Skeletal muscle satellite cell (primary cell): ENCODE measurements around the gene CAMLG. TPM values are rescaled to one million over a fixed set of nuclear protein-coding genes. Genes with fewer than 3 reads are reported as not detected.

Experiments
- H3K27me3 ChIP-seq: 2 replicates; pipeline ENCODE4 v1.7.0; 2013; ENCODE audit warnings: low read length; ENCODE audit not compliant: control insufficient read depth, insufficient read depth
- H3K36me3 ChIP-seq: 2 replicates; pipeline ENCODE4 v1.7.0; 2013; ENCODE audit warnings: mild to moderate bottlenecking, control low read depth, low read length; ENCODE audit not compliant: insufficient read depth
- H3K4me1 ChIP-seq: 2 replicates; pipeline ENCODE4 v1.7.0; 2013; ENCODE audit warnings: low read length; ENCODE audit not compliant: control insufficient read depth, insufficient read depth
- H3K4me2 ChIP-seq: 2 replicates; pipeline ENCODE4 v1.7.0; 2013; ENCODE audit warnings: mild to moderate bottlenecking, low read length
- H3K4me3 ChIP-seq: 2 replicates; pipeline ENCODE4 v1.7.0; 2013; ENCODE audit warnings: low read length
- H3K9ac ChIP-seq: 2 replicates; pipeline ENCODE4 v1.7.0; 2013; ENCODE audit warnings: mild to moderate bottlenecking, low read depth, low read length, moderate library complexity
- H3K9me3 ChIP-seq: replicated peaks from 2 replicates; pipeline ENCODE4 v1.7.0; 2013; ENCODE audit warnings: mild to moderate bottlenecking, control low read depth, low read length
- small RNA-seq: library from RNA; depleted of rRNA; stranded (forward); fragments of <200 nt; gene quantifications from one replicate; pipeline ENCODE3, GENCODE V24; 2012

CAMLG gene

DNA sequence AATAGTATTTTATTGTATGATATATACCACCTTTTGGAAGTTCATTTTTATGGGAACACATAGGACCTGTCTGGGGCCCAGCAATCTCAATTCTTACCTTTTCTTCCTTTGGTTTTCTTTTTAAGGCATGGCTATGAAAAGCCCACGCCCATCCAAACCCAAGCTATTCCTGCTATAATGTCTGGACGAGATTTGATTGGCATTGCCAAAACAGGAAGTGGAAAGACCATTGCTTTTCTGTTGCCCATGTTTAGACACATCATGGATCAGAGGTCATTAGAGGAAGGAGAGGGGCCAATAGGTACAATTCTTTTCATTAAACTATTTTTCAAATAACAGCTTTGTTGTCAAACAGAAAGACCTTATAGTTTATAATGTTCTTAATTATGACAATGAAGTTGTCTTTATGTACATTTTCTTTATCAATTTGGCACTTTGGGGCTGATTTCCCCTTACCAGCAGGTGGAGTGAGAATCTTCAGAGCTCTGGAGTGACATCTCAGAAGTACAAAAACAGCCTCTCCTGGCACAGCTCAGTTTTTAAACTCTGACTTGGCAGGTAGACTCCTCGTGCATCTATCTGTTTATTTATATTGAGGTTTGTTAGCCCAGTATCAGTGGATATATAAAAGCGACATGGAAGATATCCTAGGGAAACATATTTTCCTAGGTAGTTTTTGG, 46.0 kb downstream of the CAMLG start:
- Histone ChIP-seq H3K4me1 (no peaks in the 10 kb centered on the region), H3K9ac (no peak overlapping the region), H3K4me3 (no peak overlapping the region), H3K9me3 (no peaks in the 10 kb centered on the region), H3K27me3 (no peaks in the 10 kb centered on the region), H3K36me3 (peaks cover 65% of the 10 kb centered on the region), H3K4me2 (no peak overlapping the region)

DNA sequence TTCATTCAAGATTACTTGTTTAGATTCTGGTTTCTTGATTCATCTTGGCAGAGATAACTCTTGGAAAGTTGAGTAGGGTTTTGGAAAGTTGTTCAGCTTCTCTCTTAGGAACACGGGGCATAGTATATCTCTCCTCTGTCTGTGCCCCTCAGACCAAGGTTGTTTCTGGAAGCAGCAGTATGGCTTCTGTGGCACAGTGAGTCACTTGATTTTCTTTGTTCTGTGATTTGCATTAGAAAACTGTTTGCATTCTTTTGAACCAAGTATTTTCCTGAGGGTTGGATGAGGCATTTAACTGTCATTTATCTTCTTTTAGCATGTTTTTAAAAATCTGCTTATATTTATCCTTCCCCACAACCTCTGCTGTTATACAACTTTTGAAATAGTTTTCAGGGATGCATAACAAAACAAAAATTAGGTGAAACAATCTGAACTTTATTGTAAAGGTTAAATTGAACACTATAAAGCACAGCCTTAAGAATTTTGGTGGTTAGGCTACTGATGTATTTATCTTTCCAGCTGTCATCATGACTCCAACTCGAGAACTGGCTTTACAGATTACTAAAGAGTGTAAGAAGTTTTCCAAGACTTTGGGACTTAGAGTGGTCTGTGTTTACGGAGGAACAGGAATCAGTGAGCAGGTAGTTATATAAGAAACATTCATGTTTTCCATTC, 46.7 kb downstream of the CAMLG start:
- Histone ChIP-seq H3K4me1 (no peaks in the 10 kb centered on the region), H3K36me3 (peaks cover 70% of the 10 kb centered on the region), H3K4me3 (no peak overlapping the region), H3K4me2 (no peak overlapping the region), H3K9me3 (no peaks in the 10 kb centered on the region), H3K27me3 (no peaks in the 10 kb centered on the region), H3K9ac (no peak overlapping the region)

- H3K9me3 ChIP-seq, result no peaks in the 10 kb centered on the region
- H3K4me3 ChIP-seq, result no peak overlapping the region
- H3K4me2 ChIP-seq, result no peak overlapping the region
- no peaks in the 10 kb centered on the region for H3K4me1 ChIP-seq
- no peaks in the 10 kb centered on the region for H3K27me3 ChIP-seq
- H3K9ac ChIP-seq, result no peak overlapping the region
- H3K36me3 ChIP-seq, result peaks cover 74% of the 10 kb centered on the region
These were observed 49.3 kb downstream of the CAMLG start for GRCh38 chr5:134787692-134788091.

DNA sequence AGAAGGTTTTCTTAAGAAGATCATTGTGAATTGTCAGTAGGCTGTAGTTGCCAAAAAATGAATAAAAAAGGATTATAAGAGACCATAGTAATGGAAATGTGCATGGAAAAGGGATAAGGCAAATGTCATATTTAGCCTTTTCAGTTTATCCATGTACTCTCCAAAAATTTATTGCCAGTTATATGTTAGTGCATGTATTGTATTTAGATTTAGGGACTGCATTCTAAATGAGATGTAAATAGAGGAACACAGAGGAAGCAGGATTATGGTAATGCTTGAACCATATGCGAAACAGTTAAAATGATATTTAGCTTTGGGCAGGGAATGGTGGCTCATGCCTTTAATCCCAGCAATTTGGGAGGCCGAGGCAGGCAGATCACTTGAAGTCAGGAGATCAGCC, 53.2 kb downstream of the CAMLG start:
- H3K9me3 ChIP-seq, result no peaks in the 10 kb centered on the region
- H3K9ac ChIP-seq, result no peak overlapping the region
- H3K4me2 ChIP-seq, result no peak overlapping the region
- no peaks in the 10 kb centered on the region for H3K27me3 ChIP-seq
- H3K4me3 ChIP-seq, result no peak overlapping the region
- H3K36me3 ChIP-seq, result peaks cover 72% of the 10 kb centered on the region
- H3K4me1 ChIP-seq, result no peaks in the 10 kb centered on the region

GRCh38 chr5:134792286-134792685, 53.9 kb downstream of the CAMLG start:
- H3K27me3 ChIP-seq, result no peaks in the 10 kb centered on the region
- peaks cover 68% of the 10 kb centered on the region for H3K36me3 ChIP-seq
- H3K9me3 ChIP-seq, result no peaks in the 10 kb centered on the region

DNA sequence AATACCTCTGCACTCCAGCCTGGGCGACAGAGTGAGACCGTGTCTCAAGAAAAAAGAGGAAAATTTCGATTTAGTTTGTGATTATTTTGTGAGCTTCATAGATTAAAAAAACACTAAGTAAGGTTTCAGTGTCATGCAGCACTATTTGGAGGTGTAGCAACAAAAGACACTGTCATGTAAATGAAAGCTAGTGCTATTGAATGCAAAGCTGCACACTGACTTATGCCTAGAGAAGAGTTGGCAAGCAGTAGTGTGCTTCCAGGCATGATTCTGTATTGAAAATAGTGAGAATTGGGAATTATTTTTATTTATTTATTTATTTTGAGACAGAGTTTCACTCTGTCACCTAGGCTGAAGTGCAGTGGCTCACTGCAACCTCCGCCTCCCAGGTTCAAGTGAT, 54.8 kb downstream of the CAMLG start:
- H3K4me2 ChIP-seq, result no peak overlapping the region

More at GRCh38 chr5:134792286-134792685, 53.9 kb downstream of the CAMLG start:
- H3K4me3 ChIP-seq, result no peak overlapping the region
- no peak overlapping the region for H3K4me2 ChIP-seq
- H3K4me1 ChIP-seq, result no peaks in the 10 kb centered on the region
- no peak overlapping the region for H3K9ac ChIP-seq

GRCh38 chr5:134794082-134794481, 55.7 kb downstream of the CAMLG start:
- Histone ChIP-seq H3K4me1 (no peaks in the 10 kb centered on the region), H3K36me3 (peaks cover 75% of the 10 kb centered on the region), H3K9me3 (no peaks in the 10 kb centered on the region), H3K27me3 (no peaks in the 10 kb centered on the region), H3K4me2 (no peak overlapping the region), H3K9ac (no peak overlapping the region), H3K4me3 (no peak overlapping the region)

More for the DNA sequence above, 54.8 kb downstream of the CAMLG start:
- Histone ChIP-seq H3K9ac (no peak overlapping the region), H3K36me3 (peaks cover 69% of the 10 kb centered on the region), H3K4me1 (no peaks in the 10 kb centered on the region), H3K4me3 (no peak overlapping the region), H3K27me3 (no peaks in the 10 kb centered on the region), H3K9me3 (no peaks in the 10 kb centered on the region)

GRCh38 chr5:134794819-134795218, 56.5 kb downstream of the CAMLG start:
- peaks cover 70% of the 10 kb centered on the region for H3K36me3 ChIP-seq

DNA sequence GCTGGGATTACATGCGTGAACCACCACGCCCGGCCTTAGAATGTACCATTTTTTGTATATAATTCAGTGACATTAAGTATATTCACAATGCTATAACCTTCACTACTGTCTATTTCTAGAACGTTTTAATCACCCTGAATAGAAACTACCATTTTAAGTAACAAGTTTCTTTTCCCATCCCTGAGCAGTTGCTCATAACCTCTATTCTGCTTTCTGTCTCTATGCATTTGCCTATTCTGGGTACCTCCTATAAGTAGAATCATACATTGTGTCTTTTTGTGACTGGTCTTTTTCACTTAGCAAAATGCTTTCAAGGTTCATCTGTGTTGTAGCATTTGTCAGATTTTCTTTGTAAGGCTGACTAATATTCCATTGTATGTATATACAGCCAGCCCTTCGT, 60.1 kb downstream of the CAMLG start:
- Histone ChIP-seq H3K4me2 (no peak overlapping the region), H3K9ac (no peak overlapping the region), H3K4me1 (no peaks in the 10 kb centered on the region), H3K27me3 (no peaks in the 10 kb centered on the region), H3K36me3 (peaks cover 46% of the 10 kb centered on the region), H3K4me3 (no peak overlapping the region), H3K9me3 (no peaks in the 10 kb centered on the region)

More at GRCh38 chr5:134794819-134795218, 56.5 kb downstream of the CAMLG start:
- no peaks in the 10 kb centered on the region for H3K4me1 ChIP-seq
- no peaks in the 10 kb centered on the region for H3K27me3 ChIP-seq
- H3K9me3 ChIP-seq, result no peaks in the 10 kb centered on the region
- no peak overlapping the region for H3K4me3 ChIP-seq
- no peak overlapping the region for H3K4me2 ChIP-seq
- H3K9ac ChIP-seq, result no peak overlapping the region

Small RNA genes within 50 kb of the gene (small RNA-seq; reads per million reads assigned to genes)
- not detected for gene RNU6-1164P
- gene RNU6-757P, result not detected
